Ascending aorta (tissue), 2 donors: Measurements from ENCODE around the gene EMC8. TPM values are rescaled to one million over a fixed set of nuclear protein-coding genes. Genes with fewer than 3 reads are reported as not detected.
"Not testable (repeated sequence)": the region's sequence is repeated elsewhere in the genome, so short reads cannot be mapped to it uniquely, and the experiment has no call there.

Source experiments
- DNase-seq, 2 donors: peaks; one replicate each; pipeline ENCODE4 v3.0.0-alpha.2; 2019; ENCODE audit warnings: low spot score in 2 of 2
- H3K27ac ChIP-seq, 2 donors: fragments of 200-600 bp; sonication (generic); one replicate each; pipeline ENCODE4 v1.5.1; 2016 to 2017; ENCODE audit warnings: mild to moderate bottlenecking in 1 of 2
- H3K27me3 ChIP-seq: fragments of 200-600 bp; sonication (generic); one replicate; pipeline ENCODE4 v1.5.1; 2017
- H3K36me3 ChIP-seq, 2 donors: fragments of 200-600 bp; sonication (generic); one replicate each; pipeline ENCODE4 v1.5.1; 2016
- H3K4me1 ChIP-seq, 2 donors: fragments of 200-600 bp; sonication (generic); one replicate each; pipeline ENCODE4 v1.5.1; 2016 to 2017; ENCODE audit warnings: mild to moderate bottlenecking in 1 of 2
- H3K4me3 ChIP-seq, 2 donors: fragments of 200-600 bp; sonication (generic); one replicate each; pipeline ENCODE4 v1.5.1; 2016 to 2017; ENCODE audit warnings: mild to moderate bottlenecking in 1 of 2
- H3K9me3 ChIP-seq, 2 donors: fragments of 200-600 bp; sonication (generic); one replicate each; pipeline ENCODE4 v1.5.1; 2016
- CTCF ChIP-seq, 3 experiments: fragments of 200-600 bp in 2 of 3; fragments of 450-650 bp in 1 of 3; sonication (generic) in 2 of 3; IDR thresholded peaks; one replicate each; pipeline ENCODE4 v1.5.1; 2016 to 2019; ENCODE audit warnings: antibody characterized with exemption in 3 of 3, mild to moderate bottlenecking in 1 of 3, moderate library complexity in 1 of 3
- intact Hi-C: fragments of 100-400 bp; cut with DNase I; formaldehyde crosslinking; loops from one replicate; pipeline ENCODE4 v1.15.1; 2023
- total RNA-seq: library from RNA; depleted of rRNA; stranded (reverse); fragments of >200 nt; gene quantifications from one replicate; pipeline ENCODE4 v1.1.0, GENCODE V29; 2016

Gene EMC8
- total RNA-seq, 1 donor from 2014 or later = 11.9 TPM

DNA sequence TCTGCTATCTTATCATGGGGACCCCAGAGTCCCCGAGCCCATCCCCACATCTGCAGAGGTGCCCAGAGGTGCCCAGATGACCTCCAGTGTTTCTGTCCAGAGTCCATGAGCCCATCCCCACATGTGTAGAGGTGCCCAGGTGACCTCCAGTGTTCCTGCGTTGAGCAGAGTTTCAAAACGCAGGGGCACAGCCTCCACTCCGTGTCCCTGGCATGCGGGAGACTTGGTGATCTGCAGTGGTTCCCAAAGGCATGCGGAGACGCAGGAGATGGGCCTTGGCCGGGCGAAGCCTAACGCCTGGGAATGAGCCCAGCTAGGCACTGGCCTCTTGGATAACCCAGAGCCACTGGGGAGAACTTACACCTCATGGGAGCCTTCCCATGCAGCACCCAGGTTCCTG, 41.5 kb upstream of the EMC8 start:
- Histone ChIP-seq H3K27me3 (no peaks in the 10 kb centered on the region), H3K4me3 (no peak overlapping the region), H3K27ac (no peak overlapping the region), H3K4me1 (no peaks in the 10 kb centered on the region), H3K9me3 (no peaks in the 10 kb centered on the region), H3K36me3 (no peaks in the 10 kb centered on the region)
- DNase-seq = no peak
- intact Hi-C loops = no loop called here
- no peak for TF ChIP-seq CTCF (IDR thresholded peaks at IDR 0.05)

- Histone ChIP-seq H3K27ac (no peak overlapping the region), H3K36me3 (no peaks in the 10 kb centered on the region), H3K4me1 (no peaks in the 10 kb centered on the region), H3K27me3 (no peaks in the 10 kb centered on the region), H3K4me3 (no peak overlapping the region), H3K9me3 (no peaks in the 10 kb centered on the region)
- no peak for TF ChIP-seq CTCF (IDR thresholded peaks at IDR 0.05)
- intact Hi-C loops = no loop called here
- no peak for DNase-seq
Observed at GRCh38 chr16:85840395-85840794, 41.1 kb upstream of the EMC8 start.

GRCh38 chr16:85839681-85840240, 40.4 kb upstream of the EMC8 start:
- H3K27me3 ChIP-seq = no peaks in the 10 kb centered on the region

GRCh38 chr16:85838876-85839585, 39.7 kb upstream of the EMC8 start:
- H3K4me1 ChIP-seq = no peaks in the 10 kb centered on the region
- no peak for TF ChIP-seq CTCF (IDR thresholded peaks at IDR 0.05)
- H3K27me3 ChIP-seq = no peaks in the 10 kb centered on the region
- intact Hi-C loops = no loop called here
- no peaks in the 10 kb centered on the region for H3K9me3 ChIP-seq
- H3K36me3 ChIP-seq = no peaks in the 10 kb centered on the region
- no peak for DNase-seq
- no peak overlapping the region for H3K4me3 ChIP-seq
- H3K27ac ChIP-seq = no peak overlapping the region

More at GRCh38 chr16:85839681-85840240, 40.4 kb upstream of the EMC8 start:
- Histone ChIP-seq H3K4me3 (no peak overlapping the region), H3K4me1 (no peaks in the 10 kb centered on the region), H3K36me3 (no peaks in the 10 kb centered on the region), H3K27ac (no peak overlapping the region), H3K9me3 (no peaks in the 10 kb centered on the region)
- intact Hi-C loops = no loop called here
- TF ChIP-seq CTCF (IDR thresholded peaks at IDR 0.05) = no peak
- DNase-seq = no peak

DNA sequence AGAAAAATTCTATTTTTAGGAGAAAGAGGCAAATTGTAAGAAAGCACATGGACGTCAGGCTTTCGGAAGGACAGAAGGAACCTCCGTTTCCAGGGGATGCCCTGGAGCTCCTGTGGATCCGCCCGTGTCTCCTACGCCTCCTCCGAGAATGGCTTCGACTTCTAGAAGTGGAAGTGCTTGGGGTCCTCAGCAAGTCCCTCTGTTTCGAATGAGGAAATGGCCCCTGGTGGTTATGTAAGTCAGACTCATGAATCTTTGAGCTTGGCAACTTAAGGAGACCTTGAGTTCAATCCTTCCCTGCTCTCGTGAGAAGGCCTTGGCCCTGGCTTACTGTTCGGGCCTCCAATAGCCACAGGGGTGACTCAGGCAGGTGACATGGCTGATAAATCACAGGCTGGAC, 39.0 kb upstream of the EMC8 start:
- DNase-seq = no peak
- Histone ChIP-seq H3K9me3 (no peaks in the 10 kb centered on the region), H3K4me1 (no peaks in the 10 kb centered on the region), H3K36me3 (no peaks in the 10 kb centered on the region), H3K4me3 (no peak overlapping the region), H3K27me3 (no peaks in the 10 kb centered on the region), H3K27ac (no peak overlapping the region)
- intact Hi-C loops = no loop called here
- no peak for TF ChIP-seq CTCF (IDR thresholded peaks at IDR 0.05)

- H3K9me3 ChIP-seq, DNase-seq, H3K27ac ChIP-seq, intact Hi-C loops, H3K4me3 ChIP-seq, H3K27me3 ChIP-seq, H3K36me3 ChIP-seq, H3K4me1 ChIP-seq: not testable (repeated sequence)
Observed at GRCh38 chr16:85837654-85838053, 38.3 kb upstream of the EMC8 start.
